ENCODE data around the gene STUM.

DNA sequence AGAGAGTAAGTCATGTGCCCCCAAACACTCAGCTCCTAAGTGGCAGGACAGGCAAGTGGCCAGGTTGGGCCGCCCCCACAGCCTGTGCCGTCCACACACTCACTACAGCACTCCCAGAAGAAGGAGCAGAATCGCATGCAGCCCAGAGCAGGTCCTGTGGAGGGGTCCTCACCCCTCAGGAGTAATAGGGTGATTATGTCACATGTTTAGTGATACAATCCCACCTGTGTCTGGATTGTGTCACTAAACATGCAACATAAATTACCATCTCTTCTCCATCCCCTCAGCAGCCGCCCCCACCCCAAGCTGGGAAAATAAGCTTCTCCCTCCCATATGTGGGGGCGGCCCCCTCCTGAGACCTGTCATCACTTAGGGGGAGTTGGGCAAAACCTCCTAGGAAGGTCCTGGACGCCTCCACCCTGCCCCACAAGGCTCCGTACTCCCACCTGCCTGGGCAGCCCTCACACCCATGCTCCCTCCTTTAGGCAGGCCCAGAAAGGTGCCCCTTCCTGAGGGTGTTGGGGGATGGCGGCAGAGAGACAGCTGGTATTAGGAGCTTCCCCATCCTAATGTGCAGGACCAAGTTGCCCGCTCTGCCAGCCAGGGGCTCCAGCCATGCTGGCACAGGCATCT lies 56.9 kb downstream of the STUM start:
- TF ChIP-seq, protein P1, sequence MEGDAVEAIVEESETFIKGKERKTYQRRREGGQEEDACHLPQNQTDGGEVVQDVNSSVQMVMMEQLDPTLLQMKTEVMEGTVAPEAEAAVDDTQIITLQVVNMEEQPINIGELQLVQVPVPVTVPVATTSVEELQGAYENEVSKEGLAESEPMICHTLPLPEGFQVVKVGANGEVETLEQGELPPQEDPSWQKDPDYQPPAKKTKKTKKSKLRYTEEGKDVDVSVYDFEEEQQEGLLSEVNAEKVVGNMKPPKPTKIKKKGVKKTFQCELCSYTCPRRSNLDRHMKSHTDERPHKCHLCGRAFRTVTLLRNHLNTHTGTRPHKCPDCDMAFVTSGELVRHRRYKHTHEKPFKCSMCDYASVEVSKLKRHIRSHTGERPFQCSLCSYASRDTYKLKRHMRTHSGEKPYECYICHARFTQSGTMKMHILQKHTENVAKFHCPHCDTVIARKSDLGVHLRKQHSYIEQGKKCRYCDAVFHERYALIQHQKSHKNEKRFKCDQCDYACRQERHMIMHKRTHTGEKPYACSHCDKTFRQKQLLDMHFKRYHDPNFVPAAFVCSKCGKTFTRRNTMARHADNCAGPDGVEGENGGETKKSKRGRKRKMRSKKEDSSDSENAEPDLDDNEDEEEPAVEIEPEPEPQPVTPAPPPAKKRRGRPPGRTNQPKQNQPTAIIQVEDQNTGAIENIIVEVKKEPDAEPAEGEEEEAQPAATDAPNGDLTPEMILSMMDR (IDR thresholded peaks at IDR 0.05; ENCODE audit: poor library complexity), result no peak
- no peak for TF ChIP-seq EZH2 (IDR thresholded peaks at IDR 0.05; ENCODE audit: borderline replicate concordance)
- TF ChIP-seq EZH2phosphoT487 (IDR thresholded peaks at IDR 0.05; ENCODE audit: low read depth, severe bottlenecking, unreplicated experiment), result no peak
